ENCODE data around the gene ILRUN. TPM values are rescaled to one million over a fixed set of nuclear protein-coding genes. Genes with fewer than 3 reads are reported as not detected.

The ILRUN gene
- total and polyA plus RNA-seq, 9 of the 15 experiments (the other 6 are each of a cell fraction or from before 2014, with no cell fraction given) = 24.9 to 78.9 (median 53.4) TPM

- no peak for TF ChIP-seq ZNF280B (CRISPR knock-in tag; IDR thresholded peaks at IDR 0.05)
- TF ChIP-seq ZNF431 (CRISPR knock-in tag; IDR thresholded peaks at IDR 0.05) = no peak
- TF ChIP-seq STAT5B (CRISPR knock-in tag; IDR thresholded peaks at IDR 0.05) = no peak
- TF ChIP-seq GTF2E2 (tag; IDR thresholded peaks at IDR 0.05) = peak; percentile 32; the same call in 1 of the 2 replicates
- no peak for TF ChIP-seq XRCC5 (IDR thresholded peaks at IDR 0.05; ENCODE audit: low read depth, low read length)
- TF ChIP-seq SMARCE1 (IDR thresholded peaks at IDR 0.05) = peak; percentile 46; the same call in 1 of the 2 replicates
- TF ChIP-seq CEBPZ (IDR thresholded peaks at IDR 0.05; ENCODE audit: borderline replicate concordance, low read depth, low read length) = no peak
- TF ChIP-seq YY1 (IDR thresholded peaks at IDR 0.05; ENCODE audit: borderline replicate concordance in 1 of 3, control insufficient read depth in 1 of 3, extremely low read depth in 1 of 3, insufficient read depth in 3 of 3, insufficient read length in 1 of 3, insufficient replicate concordance in 2 of 3, low read depth in 1 of 3, low read length in 2 of 3) = no peak
- TF ChIP-seq ZNF384 (IDR thresholded peaks at IDR 0.05; ENCODE audit: low read depth, low read length) = no peak
- TF ChIP-seq RNF219 (CRISPR knock-in tag; IDR thresholded peaks at IDR 0.05) = no peak
- no peak for TF ChIP-seq USF2 (CRISPR knock-in tag; IDR thresholded peaks at IDR 0.05)
- TF ChIP-seq NFIC (IDR thresholded peaks at IDR 0.05) = peak; percentile 2; the same call in 1 of the 2 replicates
- TF ChIP-seq STAG1 (CRISPR knock-in tag; IDR thresholded peaks at IDR 0.05; ENCODE audit: borderline replicate concordance) = no peak
- TF ChIP-seq CREM (IDR thresholded peaks at IDR 0.05; ENCODE audit: low read depth) = no peak
- no peak for TF ChIP-seq XRCC3 (IDR thresholded peaks at IDR 0.05)
- TF ChIP-seq ZNF347 (CRISPR knock-in tag; IDR thresholded peaks at IDR 0.05; ENCODE audit: low read depth) = no peak
- no peak for TF ChIP-seq NCOA2 (IDR thresholded peaks at IDR 0.05; ENCODE audit: partially characterized antibody in 2 of 2)
- TF ChIP-seq KLF16 (IDR thresholded peaks at IDR 0.05) = no peak
Measured at GRCh38 chr6:34695729-34696188, 808 bp downstream of the ILRUN start (continued).

Measured in K562 (cell line).